Ovary (tissue), 9 donors: ENCODE data around the gene LDB2. TPM values are rescaled to one million over a fixed set of nuclear protein-coding genes. Genes with fewer than 3 reads are reported as not detected.
"Not testable (repeated sequence)": the region's sequence is repeated elsewhere in the genome, so short reads cannot be mapped to it uniquely, and the experiment has no call there.

Experiments used
- DNase-seq, 5 donors: peaks; one replicate each; pipeline ENCODE4 v3.0.0-alpha.2; 2019 to 2020
- H3K27ac ChIP-seq, 2 donors: fragments of 200-600 bp; one replicate each; pipeline versions ENCODE4 v1.5.1 to v1.8.0; 2019 to 2022
- H3K27me3 ChIP-seq: fragments of 200-600 bp; one replicate; pipeline ENCODE4 v1.8.0; 2022
- H3K36me3 ChIP-seq: fragments of 200-600 bp; sonication (generic); one replicate; pipeline ENCODE4 v1.5.1; 2019
- H3K4me1 ChIP-seq: one replicate; pipeline ENCODE4 v1.8.1; 2013; ENCODE audit warnings: mild to moderate bottlenecking, moderate library complexity; ENCODE audit not compliant: insufficient read depth
- H3K4me3 ChIP-seq: fragments of 200-600 bp; sonication (generic); one replicate; pipeline ENCODE4 v1.5.1; 2017
- H3K9me3 ChIP-seq, 2 donors: fragments of 200-600 bp in 1 of 2; sonication (generic) in 1 of 2; one replicate each; pipeline versions ENCODE4 v1.5.1 to v1.8.1; 2013 to 2019; ENCODE audit warnings: mild to moderate bottlenecking in 1 of 2, moderate library complexity in 1 of 2
- EP300 ChIP-seq: sonication (generic); formaldehyde crosslinking; IDR thresholded peaks from one replicate; pipeline ENCODE4 v1.6.1; 2017; ENCODE audit warnings: antibody characterized with exemption
- POLR2A ChIP-seq: fragments of 450-650 bp; IDR thresholded peaks from one replicate; pipeline ENCODE4 v1.6.1; 2017; ENCODE audit warnings: antibody characterized with exemption, mild to moderate bottlenecking, moderate library complexity
- WGBS, 3 donors: extraction: QIAGEN DNeasy Blood & Tissue Kit in 1 of 3; methylation state at CpG; one replicate each; pipeline versions ENCODE4 v1.1.5 to v1.1.7; 2013 to 2017; 5-methylcytosine and 5-hydroxymethylcytosine counted together
- intact Hi-C, 4 donors: fragments of 100-400 bp; cut with DNase I; formaldehyde crosslinking; loops; one replicate each; pipeline versions ENCODE4 v1.11.0 to v1.15.1; 2022 to 2023
- polyA plus RNA-seq, 2 donors: library from polyadenylated mRNA; stranded (reverse); fragments of 200-250 nt in 1 of 2; fragments of 350-450 nt in 1 of 2; fragmentation: Illumina TruSeq in 1 of 2; extraction: RNeasy Lipid Tissue Mini Kit (QIAGEN cat#74804) in 1 of 2; gene quantifications; one replicate each; pipeline ENCODE4 v1.2.3, GENCODE V29; 2013 to 2014
- total RNA-seq, 7 donors: library from RNA; depleted of rRNA in 2 of 7; stranded (reverse); fragments of >200 nt in 2 of 7; fragmentation: NEBNext Ultra II Directional in 3 of 7; extraction: Animal tissue kit (Norgen Biotek cat#: 25700) in 3 of 7; gene quantifications; one replicate each; pipeline versions ENCODE4 v1.1.0 to v1.2.4, GENCODE V29; 2016 to 2023
- TF ChIP-seq, protein P1 (sequence below), 3 donors: fragments of 450-650 bp in 2 of 3; fragments of 200-600 bp in 1 of 3; IDR thresholded peaks; one replicate each; pipeline versions ENCODE4 v1.5.1 to v1.8.0; 2016 to 2022; ENCODE audit warnings: antibody characterized with exemption in 3 of 3, mild to moderate bottlenecking in 1 of 3
- donor health status: DM: no; HTN: no; CAD: no; lungs with moderate emphysema.
- donor health status: DM: no; HTN: no; CAD: no.
- donor health status: Bipolar disorder and iron deficiency.
- donor health status: DM: yes; HTN: yes; CAD: no.
- donor health status: DM: no; HTN: no; CAD: no.
- donor health status: DM: yes; HTN: yes; CAD: no.

Gene LDB2
- total and polyA plus RNA-seq, 9 donors, result 17.0 to 89.1 (median 27.4) TPM

DNA sequence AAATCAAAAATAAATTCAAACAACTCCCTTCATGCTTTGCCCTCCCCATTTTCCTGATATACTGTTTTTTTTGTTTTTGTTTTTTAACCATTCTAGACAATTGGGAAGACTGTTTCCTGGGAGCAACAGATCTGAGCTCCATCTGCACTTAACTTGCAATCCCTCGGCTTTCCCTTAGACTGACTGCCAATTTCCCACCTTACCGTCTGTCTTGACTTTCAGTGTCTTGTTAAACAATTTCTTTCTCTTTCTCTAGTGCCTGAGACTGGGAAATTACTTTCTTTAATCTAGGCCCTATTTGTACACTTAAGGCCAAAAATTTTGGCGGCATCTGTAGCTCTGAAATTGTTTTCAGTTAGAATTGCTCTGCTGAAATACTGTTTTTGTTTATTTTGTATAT lies 326.3 kb downstream of the LDB2 start:
- TF ChIP-seq, protein P1, sequence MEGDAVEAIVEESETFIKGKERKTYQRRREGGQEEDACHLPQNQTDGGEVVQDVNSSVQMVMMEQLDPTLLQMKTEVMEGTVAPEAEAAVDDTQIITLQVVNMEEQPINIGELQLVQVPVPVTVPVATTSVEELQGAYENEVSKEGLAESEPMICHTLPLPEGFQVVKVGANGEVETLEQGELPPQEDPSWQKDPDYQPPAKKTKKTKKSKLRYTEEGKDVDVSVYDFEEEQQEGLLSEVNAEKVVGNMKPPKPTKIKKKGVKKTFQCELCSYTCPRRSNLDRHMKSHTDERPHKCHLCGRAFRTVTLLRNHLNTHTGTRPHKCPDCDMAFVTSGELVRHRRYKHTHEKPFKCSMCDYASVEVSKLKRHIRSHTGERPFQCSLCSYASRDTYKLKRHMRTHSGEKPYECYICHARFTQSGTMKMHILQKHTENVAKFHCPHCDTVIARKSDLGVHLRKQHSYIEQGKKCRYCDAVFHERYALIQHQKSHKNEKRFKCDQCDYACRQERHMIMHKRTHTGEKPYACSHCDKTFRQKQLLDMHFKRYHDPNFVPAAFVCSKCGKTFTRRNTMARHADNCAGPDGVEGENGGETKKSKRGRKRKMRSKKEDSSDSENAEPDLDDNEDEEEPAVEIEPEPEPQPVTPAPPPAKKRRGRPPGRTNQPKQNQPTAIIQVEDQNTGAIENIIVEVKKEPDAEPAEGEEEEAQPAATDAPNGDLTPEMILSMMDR (IDR thresholded peaks at IDR 0.05), result no peak
- TF ChIP-seq EP300 (no peak), POLR2A (no peak)
- WGBS, 3 donors, result 76 to 86% (median 85%) methylated on average over 3 of the region's 3 CpGs
- intact Hi-C loops, result no loop called here
- no peak for DNase-seq
- Histone ChIP-seq H3K9me3 (no peaks in the 10 kb centered on the region), H3K36me3 (no peaks in the 10 kb centered on the region), H3K27ac (no peak overlapping the region), H3K27me3 (no peaks in the 10 kb centered on the region), H3K4me1 (no peaks in the 10 kb centered on the region), H3K4me3 (no peak overlapping the region)

- no peaks in the 10 kb centered on the region for H3K4me1 ChIP-seq
- intact Hi-C loops, result no loop called here
- no peak for TF ChIP-seq POLR2A
- TF ChIP-seq, protein P1 (IDR thresholded peaks at IDR 0.05), result no peak
- no peak for TF ChIP-seq EP300
- H3K27me3 ChIP-seq, result no peaks in the 10 kb centered on the region
- H3K36me3 ChIP-seq, result no peaks in the 10 kb centered on the region
- no peak overlapping the region for H3K27ac ChIP-seq
- 43 to 64% (median 63%) methylated on average over 2 of the region's 2 CpGs for WGBS, 3 donors
- H3K9me3 ChIP-seq, result no peaks in the 10 kb centered on the region
- DNase-seq, result no peak
- no peak overlapping the region for H3K4me3 ChIP-seq
These were observed 328.7 kb downstream of the LDB2 start for GRCh38 chr4:16569790-16570189.

DNA sequence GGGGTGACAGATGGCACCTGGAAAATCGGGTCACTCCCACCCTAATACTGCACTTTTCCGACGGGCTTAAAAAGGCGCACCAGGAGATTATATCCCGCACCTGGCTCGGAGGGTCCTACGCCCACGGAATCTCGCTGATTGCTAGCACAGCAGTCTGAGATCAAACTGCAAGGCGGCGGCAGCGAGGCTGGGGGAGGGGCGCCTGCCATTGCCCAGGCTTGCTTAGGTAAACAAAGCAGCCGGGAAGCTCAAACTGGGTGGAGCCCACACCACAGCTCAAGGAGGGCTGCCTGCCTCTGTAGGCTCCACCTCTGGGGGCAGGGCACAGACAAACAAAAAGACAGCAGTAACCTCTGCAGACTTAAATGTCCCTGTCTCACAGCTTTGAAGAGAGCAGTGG lies 341.1 kb downstream of the LDB2 start:
- H3K9me3 ChIP-seq, H3K4me3 ChIP-seq, DNase-seq, H3K4me1 ChIP-seq, H3K36me3 ChIP-seq, H3K27me3 ChIP-seq, H3K27ac ChIP-seq, intact Hi-C loops: not testable (repeated sequence)
- 90 to 92% (median 90%) methylated on average over 14 of the region's 14 CpGs for WGBS, 3 donors

DNA sequence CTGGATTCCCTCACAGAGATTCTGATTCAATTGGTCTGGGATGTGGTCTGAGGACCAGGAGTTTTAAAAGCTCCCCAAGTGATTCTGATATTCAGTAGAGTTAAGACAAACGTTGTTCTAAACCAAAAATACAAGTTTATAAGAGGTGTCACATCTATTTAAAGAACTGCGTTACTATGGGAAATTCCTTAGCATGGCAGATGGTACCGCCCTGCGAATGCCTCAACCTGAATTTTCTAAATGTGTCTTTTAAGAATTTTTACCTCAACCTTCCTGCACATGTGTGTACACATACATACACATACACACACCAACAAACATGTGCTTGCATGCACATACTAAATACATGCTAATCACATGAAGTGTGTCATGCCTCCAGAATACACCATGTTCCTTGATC lies 343.3 kb downstream of the LDB2 start:
- no peaks in the 10 kb centered on the region for H3K36me3 ChIP-seq
- no peaks in the 10 kb centered on the region for H3K9me3 ChIP-seq
- H3K27me3 ChIP-seq, result no peaks in the 10 kb centered on the region
- WGBS, 3 donors, result 87 to 95% (median 93%) methylated on average over 4 of the region's 4 CpGs
- TF ChIP-seq, protein P1 (IDR thresholded peaks at IDR 0.05), result no peak
- TF ChIP-seq EP300, result no peak
- no peak for TF ChIP-seq POLR2A
- no peak for DNase-seq
- no peaks in the 10 kb centered on the region for H3K4me1 ChIP-seq
- H3K27ac ChIP-seq, result no peak overlapping the region
- no peak overlapping the region for H3K4me3 ChIP-seq
- intact Hi-C loops, result no loop called here

DNA sequence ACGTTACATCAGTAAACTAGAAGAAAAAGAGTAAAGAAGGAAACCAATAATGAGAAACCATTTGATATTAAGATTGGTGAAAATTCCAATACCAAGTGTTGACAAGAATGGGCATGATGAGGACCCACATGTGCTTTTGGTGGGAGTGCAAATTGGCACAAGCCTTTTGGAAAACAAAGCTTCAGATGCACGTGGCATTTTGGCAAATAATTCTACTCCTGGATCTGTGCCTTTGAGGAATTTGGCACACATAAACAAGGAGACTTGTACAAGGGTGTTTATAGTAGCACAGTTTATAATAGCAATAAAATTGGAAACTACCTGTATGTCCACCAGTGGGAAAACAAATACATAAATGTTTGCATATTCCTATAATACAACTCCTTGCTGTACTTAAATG lies 347.9 kb downstream of the LDB2 start:
- Histone ChIP-seq H3K27ac (no peak overlapping the region), H3K27me3 (no peaks in the 10 kb centered on the region), H3K9me3 (no peaks in the 10 kb centered on the region), H3K4me3 (no peak overlapping the region), H3K36me3 (no peaks in the 10 kb centered on the region), H3K4me1 (no peaks in the 10 kb centered on the region)
- intact Hi-C loops, result no loop called here
- 56 to 59% (median 59%) methylated on average over 2 of the region's 2 CpGs for WGBS, 3 donors
- no peak for DNase-seq
- no peak for TF ChIP-seq EP300
- TF ChIP-seq, protein P1 (IDR thresholded peaks at IDR 0.05), result no peak
- TF ChIP-seq POLR2A, result no peak
